Thyroid gland (tissue), 4 donors: Measurements from ENCODE around the gene AADACL4. TPM values are rescaled to one million over a fixed set of nuclear protein-coding genes. Genes with fewer than 3 reads are reported as not detected.
A peak's percentile ranks its signal among the peaks of the same experiment; 100 is the strongest.

Experiments used
- DNase-seq, 2 donors: peaks; one replicate each; pipeline ENCODE4 v3.0.0-alpha.2; 2019
- H3K27ac ChIP-seq, 3 donors: fragments of 200-600 bp; sonication (generic); 1 replicate in 2 of 3; 2 replicates in 1 of 3; pipeline ENCODE4 v1.5.1; 2016 to 2019; ENCODE audit warnings: mild to moderate bottlenecking in 1 of 3, moderate library complexity in 1 of 3
- H3K27me3 ChIP-seq: fragments of 200-600 bp; sonication (generic); one replicate; pipeline ENCODE4 v1.5.1; 2019
- H3K36me3 ChIP-seq, 2 donors: fragments of 200-600 bp; sonication (generic); one replicate each; pipeline ENCODE4 v1.5.1; 2016 to 2019
- H3K4me1 ChIP-seq, 2 donors: fragments of 200-600 bp; sonication (generic); one replicate each; pipeline ENCODE4 v1.5.1; 2017 to 2019
- H3K4me3 ChIP-seq, 3 donors: fragments of 200-600 bp; sonication (generic); replicated peaks in 1 of 3; 1 replicate in 2 of 3; 2 replicates in 1 of 3; pipeline ENCODE4 v1.5.1; 2016; ENCODE audit warnings: mild to moderate bottlenecking in 1 of 3
- H3K9me3 ChIP-seq: fragments of 200-600 bp; sonication (generic); one replicate; pipeline ENCODE4 v1.5.1; 2017
- CTCF ChIP-seq, 6 experiments: fragments of 200-600 bp in 3 of 6; fragments of 450-650 bp in 3 of 6; sonication (generic) in 3 of 6; IDR thresholded peaks; one replicate each; pipeline ENCODE4 v1.5.1; 2016 to 2019; ENCODE audit warnings: antibody characterized with exemption in 6 of 6, mild to moderate bottlenecking in 2 of 6, inconsistent platforms in 1 of 6, moderate library complexity in 1 of 6
- POLR2A ChIP-seq, 2 donors: fragments of 450-650 bp; IDR thresholded peaks; one replicate each; pipeline ENCODE4 v1.6.1; 2017; ENCODE audit warnings: antibody characterized with exemption in 2 of 2, mild to moderate bottlenecking in 2 of 2, moderate library complexity in 1 of 2
- WGBS, 2 donors: methylation state at CpG; one replicate each; pipeline ENCODE4 v1.1.5; 2017; 5-methylcytosine and 5-hydroxymethylcytosine counted together
- intact Hi-C: fragments of 100-400 bp; cut with DNase I; formaldehyde crosslinking; loops from one replicate; pipeline ENCODE4 v1.15.1; 2023
- total RNA-seq, 4 donors: library from RNA; depleted of rRNA; stranded (reverse); fragments of >200 nt; gene quantifications; one replicate each; pipeline ENCODE4 v1.2.3, GENCODE V29; 2016

Gene AADACL4
- total RNA-seq, 4 donors from 2014 or later = not detected

- peaks cover 6 to 7% of the 10 kb centered on the region in 2 donors for H3K4me1 ChIP-seq
- H3K27me3 ChIP-seq = no peaks in the 10 kb centered on the region
- H3K9me3 ChIP-seq = no peaks in the 10 kb centered on the region
- intact Hi-C loops = no loop called here
- WGBS, 2 donors = 96 to 98% methylated on average over 8 of the region's 8 CpGs
- no peak for DNase-seq
- no peaks in the 10 kb centered on the region for H3K36me3 ChIP-seq
- H3K4me3 ChIP-seq = no peak overlapping the region
- H3K27ac ChIP-seq = no peak overlapping the region
- TF ChIP-seq POLR2A (IDR thresholded peaks at IDR 0.05) (no peak), CTCF (IDR thresholded peaks at IDR 0.05) (no peak)
Observed at GRCh38 chr1:12631571-12631970, 12.3 kb upstream of the AADACL4 start.

GRCh38 chr1:12634156-12634555 is 9.7 kb upstream of the AADACL4 start:
- peaks cover 10 to 11% of the 10 kb centered on the region in 2 donors for H3K4me1 ChIP-seq
- WGBS, 2 donors = 78 to 79% methylated on average over 8 of the region's 8 CpGs
- H3K27me3 ChIP-seq = no peaks in the 10 kb centered on the region
- H3K36me3 ChIP-seq = no peaks in the 10 kb centered on the region
- no peak for DNase-seq
- TF ChIP-seq CTCF (IDR thresholded peaks at IDR 0.05) = no peak
- TF ChIP-seq POLR2A (IDR thresholded peaks at IDR 0.05) = no peak
- no peak overlapping the region for H3K4me3 ChIP-seq
- intact Hi-C loops = no loop called here
- no peaks in the 10 kb centered on the region for H3K9me3 ChIP-seq
- no peak overlapping the region for H3K27ac ChIP-seq

GRCh38 chr1:12634696-12635202 is 9.1 kb upstream of the AADACL4 start:
- intact Hi-C loops = no loop called here
- TF ChIP-seq CTCF (IDR thresholded peaks at IDR 0.05) (no peak), POLR2A (IDR thresholded peaks at IDR 0.05) (no peak)
- 88 to 91% methylated on average over 18 of the region's 18 CpGs for WGBS, 2 donors
- Histone ChIP-seq H3K36me3 (no peaks in the 10 kb centered on the region), H3K27me3 (no peaks in the 10 kb centered on the region), H3K4me1 (peaks cover 10 to 11% of the 10 kb centered on the region in 2 donors), H3K4me3 (no peak overlapping the region), H3K27ac (no peak overlapping the region), H3K9me3 (no peaks in the 10 kb centered on the region)
- no peak for DNase-seq

GRCh38 chr1:12636098-12636950 is 7.6 kb upstream of the AADACL4 start:
- DNase-seq = peak; percentile 27 to 56
- peaks cover 10 to 11% of the 10 kb centered on the region in 2 donors for H3K4me1 ChIP-seq
- H3K4me3 ChIP-seq = no peak overlapping the region
- H3K36me3 ChIP-seq = no peaks in the 10 kb centered on the region
- intact Hi-C loops = no loop called here
- 80 to 90% methylated on average over 11 to 12 of the region's 15 CpGs for WGBS, 2 donors
- TF ChIP-seq POLR2A (IDR thresholded peaks at IDR 0.05) = no peak
- TF ChIP-seq CTCF (IDR thresholded peaks at IDR 0.05) = no peak
- no peak overlapping the region for H3K27ac ChIP-seq
- H3K9me3 ChIP-seq = no peaks in the 10 kb centered on the region
- H3K27me3 ChIP-seq = no peaks in the 10 kb centered on the region

- H3K27ac ChIP-seq = no peak overlapping the region
- DNase-seq = no peak
- no peaks in the 10 kb centered on the region for H3K9me3 ChIP-seq
- no peaks in the 10 kb centered on the region for H3K36me3 ChIP-seq
- intact Hi-C loops = no loop called here
- no peaks in the 10 kb centered on the region for H3K27me3 ChIP-seq
- no peak for TF ChIP-seq POLR2A (IDR thresholded peaks at IDR 0.05)
- TF ChIP-seq CTCF (IDR thresholded peaks at IDR 0.05) = no peak
- WGBS, 2 donors = 87 to 90% methylated on average over 8 of the region's 8 CpGs
- H3K4me1 ChIP-seq = peaks cover 10 to 11% of the 10 kb centered on the region in 2 donors
- H3K4me3 ChIP-seq = no peak overlapping the region
Observed at GRCh38 chr1:12637693-12638092, 6.2 kb upstream of the AADACL4 start.
